Vagina (tissue), 2 donors: ENCODE data around the gene GNPAT.

Experiments
- POLR2A ChIP-seq, 2 donors: fragments of 450-650 bp; IDR thresholded peaks; one replicate each; pipeline ENCODE4 v1.6.1; 2017; ENCODE audit warnings: antibody characterized with exemption in 2 of 2, mild to moderate bottlenecking in 2 of 2, moderate library complexity in 2 of 2
- POLR2AphosphoS5 ChIP-seq, 2 donors: sonication (generic); formaldehyde crosslinking; IDR thresholded peaks; one replicate each; pipeline ENCODE4 v1.9.0; 2017; ENCODE audit warnings: antibody characterized with exemption in 2 of 2, mild to moderate bottlenecking in 2 of 2, low read depth in 1 of 2; ENCODE audit not compliant: insufficient read depth in 1 of 2
- TF ChIP-seq, protein P1 (sequence below), 3 experiments: fragments of 450-650 bp in 2 of 3; fragments of 200-600 bp in 1 of 3; sonication (generic) in 1 of 3; IDR thresholded peaks; one replicate each; pipeline ENCODE4 v1.5.1; 2017 to 2019; ENCODE audit warnings: antibody characterized with exemption in 3 of 3, mild to moderate bottlenecking in 2 of 3, moderate library complexity in 2 of 3

GRCh38 chr1:231318015-231318355, 77.0 kb downstream of the GNPAT start:
- TF ChIP-seq, protein P1, sequence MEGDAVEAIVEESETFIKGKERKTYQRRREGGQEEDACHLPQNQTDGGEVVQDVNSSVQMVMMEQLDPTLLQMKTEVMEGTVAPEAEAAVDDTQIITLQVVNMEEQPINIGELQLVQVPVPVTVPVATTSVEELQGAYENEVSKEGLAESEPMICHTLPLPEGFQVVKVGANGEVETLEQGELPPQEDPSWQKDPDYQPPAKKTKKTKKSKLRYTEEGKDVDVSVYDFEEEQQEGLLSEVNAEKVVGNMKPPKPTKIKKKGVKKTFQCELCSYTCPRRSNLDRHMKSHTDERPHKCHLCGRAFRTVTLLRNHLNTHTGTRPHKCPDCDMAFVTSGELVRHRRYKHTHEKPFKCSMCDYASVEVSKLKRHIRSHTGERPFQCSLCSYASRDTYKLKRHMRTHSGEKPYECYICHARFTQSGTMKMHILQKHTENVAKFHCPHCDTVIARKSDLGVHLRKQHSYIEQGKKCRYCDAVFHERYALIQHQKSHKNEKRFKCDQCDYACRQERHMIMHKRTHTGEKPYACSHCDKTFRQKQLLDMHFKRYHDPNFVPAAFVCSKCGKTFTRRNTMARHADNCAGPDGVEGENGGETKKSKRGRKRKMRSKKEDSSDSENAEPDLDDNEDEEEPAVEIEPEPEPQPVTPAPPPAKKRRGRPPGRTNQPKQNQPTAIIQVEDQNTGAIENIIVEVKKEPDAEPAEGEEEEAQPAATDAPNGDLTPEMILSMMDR (IDR thresholded peaks at IDR 0.05), result no peak
- no peak for TF ChIP-seq POLR2A (IDR thresholded peaks at IDR 0.05)
- no peak for TF ChIP-seq POLR2AphosphoS5 (IDR thresholded peaks at IDR 0.05; ENCODE audit: insufficient read depth in 1 of 2, low read depth in 1 of 2)
